Measurements from ENCODE around the gene ACKR2.

GRCh38 chr3:42852441-42852840 lies 43.2 kb downstream of the ACKR2 start:
- TF ChIP-seq POLR2A (IDR thresholded peaks at IDR 0.05) (no peak), POLR2AphosphoS5 (IDR thresholded peaks at IDR 0.05) (no peak)

All from stomach (tissue), 4 donors.